ENCODE measurements around the gene GPX4.
A peak's percentile ranks its signal among the peaks of the same experiment; 100 is the strongest.
"Not testable (repeated sequence)": the region's sequence is repeated elsewhere in the genome, so short reads cannot be mapped to it uniquely, and the experiment has no call there.

GPX4 gene

DNA sequence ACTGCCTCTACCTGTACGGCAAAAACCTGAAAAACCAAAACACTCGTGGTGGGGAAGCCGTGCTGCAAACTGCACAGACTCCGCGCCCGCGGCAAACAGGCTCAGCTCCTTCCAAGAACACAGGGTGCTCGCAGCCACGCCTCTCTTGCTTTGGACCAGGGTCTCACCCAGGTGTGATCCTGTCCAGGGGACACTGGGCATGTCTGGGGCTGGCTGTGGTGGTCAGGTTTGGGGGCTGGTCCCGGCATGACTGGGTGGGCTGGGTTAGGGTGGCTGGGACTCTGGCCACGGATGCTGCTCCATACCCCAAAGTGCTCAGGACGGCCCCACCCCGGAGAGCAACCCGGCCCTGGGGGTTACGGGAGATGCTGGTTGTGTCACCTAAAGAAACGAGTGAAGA, 13.9 kb downstream of the GPX4 start:
- DNase-seq: no peak

DNA sequence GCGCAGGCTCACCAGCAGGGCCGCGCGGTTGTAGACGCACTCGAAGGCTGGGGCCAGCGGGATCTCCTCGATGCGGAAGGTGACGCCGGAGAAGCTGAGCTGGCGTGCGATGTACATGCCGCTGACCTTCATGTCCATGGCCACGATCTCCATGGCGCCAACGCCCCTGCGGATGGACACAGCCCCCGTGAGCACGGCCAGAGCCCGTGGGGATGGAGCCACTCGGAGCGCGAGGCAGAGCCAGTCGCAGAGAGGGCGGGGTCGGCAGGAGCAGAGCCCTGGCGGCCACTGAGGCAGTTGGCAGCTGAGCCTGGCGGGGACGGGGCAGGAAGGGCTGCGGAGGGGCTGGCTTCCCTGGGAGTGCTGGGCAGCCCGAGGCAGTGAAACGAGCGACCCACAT, 15.2 kb downstream of the GPX4 start:
- no peak for DNase-seq

DNA sequence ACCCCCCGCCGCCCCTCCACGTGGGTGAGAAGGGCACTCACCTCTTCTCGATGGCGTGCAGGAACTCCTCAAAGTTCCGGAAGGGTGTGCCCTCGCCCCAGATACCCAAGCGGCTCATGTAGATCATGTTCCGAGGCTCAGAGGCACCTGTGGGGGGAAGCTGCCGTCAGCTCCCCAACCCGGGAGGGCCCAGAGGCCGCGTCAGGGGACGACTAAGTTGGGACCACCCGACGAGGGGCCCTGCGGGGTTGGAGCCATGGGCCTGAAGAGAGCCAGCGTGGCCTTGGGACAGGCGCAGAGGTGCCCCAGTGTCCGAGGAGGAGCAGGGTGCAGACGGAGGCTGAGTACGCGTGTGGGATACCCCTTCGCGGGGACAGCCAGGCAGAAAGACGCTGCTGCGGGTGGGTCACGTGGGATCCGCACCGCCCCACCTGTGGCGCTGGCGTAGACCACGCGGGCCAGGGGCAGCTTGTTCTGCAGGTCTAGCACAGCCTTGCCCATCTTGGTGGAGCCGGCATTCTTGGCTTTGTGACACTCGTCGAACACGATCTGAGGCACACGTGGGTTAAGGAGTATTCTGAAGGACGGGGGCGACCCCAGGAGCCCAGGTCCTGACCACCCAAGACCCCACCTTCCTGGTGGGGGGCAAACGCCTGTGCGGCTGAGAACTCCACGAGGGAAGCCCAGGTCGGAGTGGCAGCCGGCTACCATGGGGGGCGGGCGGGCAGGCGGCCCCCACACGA, 15.9 kb downstream of the GPX4 start:
- DNase-seq: no peak

DNA sequence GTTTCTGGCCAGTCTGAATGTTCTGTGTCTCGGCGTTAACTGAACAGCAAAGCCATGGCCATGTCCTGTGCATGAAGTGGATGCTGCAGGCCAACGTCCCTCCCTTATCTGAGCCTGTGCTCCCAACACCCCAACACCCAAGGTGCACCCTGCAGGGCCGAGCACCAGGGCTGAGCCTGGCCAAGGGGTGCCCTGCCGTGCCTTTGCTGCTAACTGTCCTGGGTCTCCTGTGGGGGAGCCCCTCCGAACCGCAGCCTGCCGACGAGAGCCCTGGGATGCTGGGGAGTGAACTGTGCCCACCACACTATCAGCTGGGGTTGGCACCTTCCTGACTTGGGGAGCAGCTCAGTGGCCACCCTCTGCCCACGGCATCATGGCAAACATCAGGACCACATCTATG, 17.6 kb downstream of the GPX4 start:
- DNase-seq: no peak

DNA sequence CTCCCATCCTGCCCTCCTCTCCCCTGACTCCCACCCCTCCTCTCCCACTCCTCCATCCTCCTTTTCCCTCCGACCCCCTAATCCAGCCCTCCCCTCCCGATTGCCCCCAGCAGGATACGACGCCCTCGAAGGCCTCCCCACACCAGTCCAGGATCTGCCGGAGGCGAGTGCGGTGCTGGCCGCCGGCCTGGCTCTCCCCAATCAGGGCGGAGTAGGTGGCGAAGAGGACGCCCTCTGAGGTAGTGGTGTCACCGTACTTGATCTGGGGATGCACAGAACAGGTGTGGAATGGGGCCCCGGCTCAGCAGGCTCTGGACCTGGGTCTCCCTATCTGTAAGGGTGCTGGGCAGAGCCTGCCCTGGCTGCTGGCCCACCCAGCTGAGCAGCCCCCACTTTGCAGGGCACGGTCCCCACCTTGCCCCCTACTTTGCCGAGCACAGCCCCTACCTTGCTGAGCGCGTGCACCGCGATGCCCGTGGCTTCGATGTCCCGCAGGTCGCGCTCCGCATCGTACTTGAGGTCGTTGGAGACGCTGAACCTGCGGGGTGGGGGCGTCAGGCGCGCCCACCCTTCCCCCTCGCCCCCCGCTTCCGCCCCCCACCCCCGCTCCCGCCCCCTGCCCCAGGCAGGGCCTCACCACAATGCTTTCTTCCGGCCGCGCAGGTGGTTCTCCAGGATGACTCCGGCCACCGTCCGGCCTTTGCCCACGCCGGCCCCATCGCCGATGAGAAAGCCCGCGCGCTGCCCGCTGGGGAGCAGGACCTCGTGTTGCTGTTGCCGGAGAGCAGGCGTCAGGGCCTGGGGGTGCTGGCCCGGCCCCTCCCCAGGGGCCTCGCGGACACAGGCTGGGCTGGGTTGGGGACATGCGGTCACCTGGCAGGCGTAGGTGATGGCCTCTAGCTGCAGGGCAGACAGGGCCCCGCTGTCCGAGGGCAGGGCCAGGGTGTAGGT, 18.5 kb downstream of the GPX4 start:
- no peak for DNase-seq

DNA sequence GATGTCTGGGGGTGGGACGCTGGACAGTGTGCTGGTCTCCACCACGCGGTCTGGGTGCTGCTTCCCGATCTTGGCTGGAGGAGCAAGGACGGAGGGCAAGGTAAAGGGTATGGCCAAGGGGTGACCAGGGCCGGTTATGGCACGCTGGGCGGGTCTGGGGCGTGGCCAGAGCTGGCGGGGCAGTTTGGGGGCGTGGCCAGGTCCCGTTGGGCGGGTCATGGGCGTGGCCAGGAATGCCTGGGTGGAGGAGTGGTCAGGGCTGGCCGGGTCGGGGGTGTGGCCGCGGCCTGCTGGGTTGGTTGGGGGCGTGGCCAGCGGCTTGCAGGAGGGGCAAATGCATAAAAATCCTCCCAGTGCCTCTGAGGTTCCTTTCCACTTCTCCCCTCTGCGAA, 19.2 kb downstream of the GPX4 start:
- peak; percentile 16 for DNase-seq

DNA sequence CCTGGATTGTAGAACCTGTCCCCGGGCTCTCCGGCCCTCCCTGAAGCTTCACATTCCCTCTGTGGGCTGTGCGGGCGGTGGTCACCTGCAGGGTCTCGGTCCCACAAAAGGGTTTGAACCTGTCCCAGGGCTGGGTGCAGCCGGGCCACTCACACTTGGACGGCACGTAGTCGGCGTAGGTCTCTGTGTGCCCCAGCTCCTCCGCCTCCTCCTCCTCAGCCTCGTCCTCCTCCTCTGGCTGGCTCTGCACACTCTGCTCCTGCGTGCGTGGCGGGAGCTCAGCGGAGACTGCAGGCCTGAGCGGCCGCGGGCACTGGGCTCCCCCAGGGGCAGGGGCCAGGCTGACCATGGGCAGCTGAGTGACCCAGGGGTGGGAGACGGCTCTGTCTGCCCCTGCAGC, 19.6 kb downstream of the GPX4 start:
- DNase-seq: no peak

DNA sequence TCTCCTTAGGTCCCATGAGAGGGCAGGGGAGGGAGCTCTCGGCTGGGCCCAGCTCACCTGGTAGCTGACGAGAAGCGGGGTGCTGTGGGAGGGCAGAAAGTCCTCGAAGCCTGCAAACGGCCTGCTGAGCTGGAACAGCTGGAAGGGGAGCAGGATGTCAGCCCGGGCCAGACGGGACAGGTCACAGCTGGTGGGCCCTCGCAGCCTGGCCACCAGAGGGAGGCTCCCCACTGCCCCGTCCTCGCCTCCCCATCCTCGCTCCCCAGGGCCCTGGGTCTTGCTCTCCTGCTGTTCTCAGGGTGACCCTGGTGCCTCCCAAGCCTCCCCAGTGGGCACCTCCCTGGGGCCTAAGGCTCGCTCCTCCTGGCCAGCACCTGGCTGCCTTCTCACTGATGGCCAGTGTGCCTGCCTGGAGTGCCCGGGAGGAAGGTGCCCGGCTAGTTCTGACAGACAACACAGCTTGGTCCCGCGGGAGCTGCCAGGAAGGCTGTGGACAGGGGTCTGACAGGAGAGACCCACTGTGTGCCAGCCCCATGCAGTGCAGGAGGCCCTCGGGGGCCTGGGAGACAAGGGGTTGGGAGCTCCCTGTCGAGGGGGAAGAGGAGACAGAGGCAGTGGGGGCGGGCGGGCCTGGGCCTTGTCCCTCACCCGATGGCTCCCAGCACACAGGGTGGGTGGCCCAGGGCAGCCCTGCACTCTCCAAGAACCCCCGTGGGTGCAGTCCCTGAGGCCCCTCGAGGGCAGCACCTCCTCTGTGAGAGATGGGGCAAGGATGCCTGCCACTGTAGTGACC, 20.3 kb downstream of the GPX4 start:
- DNase-seq: no peak

DNA sequence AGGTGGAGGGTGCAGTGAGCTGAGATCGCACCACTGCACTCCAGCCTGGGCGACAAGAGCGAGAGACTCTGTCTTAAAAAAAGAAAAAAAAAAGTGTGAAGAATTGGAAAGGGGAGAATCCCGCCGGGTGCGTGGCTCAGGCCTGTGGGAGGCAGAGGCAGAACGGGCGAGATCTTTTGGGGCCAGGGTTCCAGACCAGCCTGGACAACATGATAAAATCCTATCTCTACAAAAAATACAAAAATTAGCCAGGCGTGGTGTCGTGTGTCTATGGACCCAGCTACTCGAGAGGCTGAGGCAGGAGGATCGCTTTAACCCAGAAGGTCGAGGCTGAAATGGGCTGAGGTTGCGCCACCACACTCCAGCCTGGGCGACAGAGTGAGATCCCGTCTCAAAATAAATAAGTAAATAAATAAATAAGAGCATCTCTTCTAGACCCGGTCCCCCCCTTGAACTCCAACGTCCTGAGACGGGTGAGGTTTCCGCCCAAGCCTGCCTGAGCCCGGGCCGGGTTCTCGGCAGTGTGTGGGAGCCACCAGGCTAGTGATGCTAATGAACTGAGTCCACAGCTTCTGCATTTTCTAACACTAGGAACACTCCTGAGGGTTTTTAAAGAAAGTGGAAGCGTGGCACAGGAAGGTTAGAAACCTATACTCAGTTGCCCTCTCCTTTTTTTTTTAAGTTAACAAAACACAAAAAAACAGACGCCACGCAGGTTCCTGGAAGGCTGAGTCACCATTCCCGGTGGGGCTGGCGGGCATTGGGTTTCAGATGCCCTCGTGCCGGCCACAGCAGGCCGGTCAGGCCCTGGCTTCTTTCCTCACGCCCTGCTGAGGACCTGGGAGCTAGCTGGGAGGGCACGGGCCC, 22.0 kb downstream of the GPX4 start:
- DNase-seq: no peak

DNA sequence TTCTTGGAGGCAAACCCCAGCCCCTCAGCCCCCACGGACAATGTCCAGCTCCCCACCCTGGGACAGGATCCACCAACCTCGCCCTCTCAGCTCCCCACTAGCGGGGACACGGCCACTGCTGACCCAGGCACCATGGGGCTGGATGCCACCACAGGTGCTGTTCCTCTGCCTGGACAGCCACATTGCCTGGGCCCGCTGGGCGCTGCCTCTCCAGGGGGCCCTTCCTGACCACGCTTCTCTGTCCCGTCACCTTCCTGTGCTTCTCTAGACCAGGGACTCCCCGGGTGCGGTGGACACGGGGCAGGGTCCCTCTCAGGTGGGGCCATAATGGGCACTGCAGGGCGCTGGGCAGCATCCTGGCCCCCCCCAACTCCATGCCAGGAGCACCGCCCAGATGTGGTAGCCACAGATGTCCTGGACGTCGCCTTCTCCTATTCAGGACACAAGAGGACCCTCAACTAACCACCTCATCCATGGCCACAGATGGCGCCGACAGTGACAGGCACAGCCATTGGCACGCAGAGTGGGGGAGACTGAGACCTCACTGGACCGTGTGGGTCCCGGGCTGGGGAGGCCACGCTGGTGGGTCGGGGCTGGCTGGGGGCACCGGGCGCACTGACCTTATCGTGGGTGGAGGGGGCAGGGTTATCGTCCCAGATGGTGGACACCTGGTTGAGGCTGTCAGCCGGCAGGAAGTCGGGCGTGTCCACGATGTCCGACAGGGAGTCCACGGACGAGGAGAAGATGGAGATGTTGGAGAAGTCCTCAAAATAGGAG, 23.4 kb downstream of the GPX4 start:
- no peak for DNase-seq

DNA sequence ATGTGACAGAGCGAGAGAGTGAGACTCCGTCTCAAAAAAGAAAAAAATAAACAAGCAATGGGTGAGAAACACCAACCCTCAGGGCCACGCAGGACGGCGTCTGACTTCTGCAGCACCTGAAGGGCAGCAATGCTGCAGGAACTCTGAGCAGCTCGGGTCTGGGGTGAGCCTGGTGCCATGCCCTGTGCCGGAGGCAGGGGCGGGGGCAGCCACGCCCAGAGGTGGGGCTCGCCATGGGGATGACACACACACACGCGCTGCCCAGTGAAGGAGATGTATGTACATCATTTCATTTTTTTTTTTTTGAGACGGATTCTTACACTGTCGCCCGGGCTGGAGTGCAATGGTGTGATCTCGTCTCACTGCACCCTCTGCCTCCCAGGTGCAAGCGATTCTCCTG, 24.3 kb downstream of the GPX4 start:
- no peak for DNase-seq

DNA sequence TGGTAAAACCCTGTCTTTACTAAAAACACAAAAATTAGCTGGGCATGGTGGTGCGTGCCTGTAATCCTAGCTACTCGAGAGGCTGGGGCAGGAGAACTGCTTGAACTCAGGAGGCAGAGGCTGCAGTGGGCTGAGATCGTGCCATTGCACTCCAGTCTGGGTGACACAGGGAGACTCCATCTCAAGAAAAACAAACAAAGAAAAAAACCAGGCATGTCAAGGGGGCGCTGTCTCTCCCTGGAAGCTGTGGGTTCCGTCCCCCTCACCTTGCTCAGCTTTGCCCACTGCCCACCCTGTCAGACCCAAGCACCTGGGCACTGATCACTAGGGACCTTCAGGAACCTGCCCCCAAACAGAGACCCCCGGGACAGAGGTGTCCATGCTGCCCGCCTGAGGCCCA, 25.3 kb downstream of the GPX4 start:
- not testable (repeated sequence) for DNase-seq

DNA sequence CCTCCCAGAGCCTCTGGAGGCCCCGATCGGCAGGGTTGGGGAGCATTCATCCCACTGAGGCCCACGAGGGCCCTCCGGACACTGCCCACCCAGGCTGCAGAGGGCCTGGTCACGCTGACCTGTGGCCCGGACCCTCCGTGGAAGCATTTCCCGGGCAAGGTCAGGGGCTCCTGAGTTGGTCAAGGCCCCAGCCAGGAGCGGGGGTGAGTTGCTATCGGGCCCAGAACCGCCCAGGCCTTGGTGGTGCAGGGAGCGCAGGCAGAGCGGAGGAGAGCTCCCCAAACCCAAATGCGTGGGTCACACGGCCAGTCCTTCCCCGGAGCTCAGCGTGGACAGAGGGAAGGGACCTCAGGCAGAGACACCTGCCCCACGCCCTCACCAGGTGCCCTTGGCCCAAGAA, 25.7 kb downstream of the GPX4 start:
- no peak for DNase-seq

DNA sequence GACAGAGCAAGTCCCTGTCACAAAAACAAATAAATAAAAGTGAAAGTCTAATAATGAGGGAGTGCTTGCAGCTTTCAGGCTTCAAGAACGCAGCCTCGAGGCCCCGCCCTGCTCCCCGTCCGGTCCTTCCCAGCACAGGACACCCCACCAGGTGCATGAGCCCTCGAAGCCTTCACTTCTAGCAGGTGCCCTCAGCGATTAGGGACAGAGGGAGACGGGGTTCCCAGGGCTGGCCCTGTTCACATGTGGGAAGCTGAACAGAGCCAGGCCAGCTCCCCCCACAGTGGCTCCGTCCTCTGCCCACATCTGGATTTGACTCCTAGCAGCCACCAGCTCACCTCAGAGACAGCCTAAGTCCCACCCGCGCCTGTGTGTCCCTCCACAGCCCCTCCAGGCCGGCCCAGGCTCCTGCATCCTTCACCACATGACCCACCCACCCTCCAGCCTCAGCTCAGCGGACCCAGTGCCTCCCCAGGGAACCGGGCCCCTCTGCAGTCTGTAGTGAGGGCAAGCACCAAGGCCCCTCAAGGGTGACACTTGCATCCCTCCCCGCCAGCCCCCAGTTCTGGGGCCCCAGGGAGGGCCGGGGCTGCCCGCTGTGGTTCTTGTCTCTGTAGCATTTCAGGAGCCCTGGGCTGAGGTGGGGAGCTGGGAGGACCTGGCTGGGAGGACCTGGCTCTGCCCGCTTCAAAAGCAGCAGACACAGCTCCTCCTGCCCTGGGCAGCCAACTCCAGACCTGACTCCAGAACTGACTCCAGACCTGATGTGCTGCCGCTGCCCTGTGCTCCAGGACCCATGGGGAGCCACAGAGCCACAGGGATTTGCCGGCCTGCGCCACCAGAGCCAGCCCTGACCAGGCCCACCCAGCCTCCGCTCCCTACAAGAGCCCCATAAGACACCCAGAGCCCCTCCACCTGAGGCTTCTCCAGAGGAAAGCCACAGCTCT, 27.2 kb downstream of the GPX4 start:
- DNase-seq: no peak

DNA sequence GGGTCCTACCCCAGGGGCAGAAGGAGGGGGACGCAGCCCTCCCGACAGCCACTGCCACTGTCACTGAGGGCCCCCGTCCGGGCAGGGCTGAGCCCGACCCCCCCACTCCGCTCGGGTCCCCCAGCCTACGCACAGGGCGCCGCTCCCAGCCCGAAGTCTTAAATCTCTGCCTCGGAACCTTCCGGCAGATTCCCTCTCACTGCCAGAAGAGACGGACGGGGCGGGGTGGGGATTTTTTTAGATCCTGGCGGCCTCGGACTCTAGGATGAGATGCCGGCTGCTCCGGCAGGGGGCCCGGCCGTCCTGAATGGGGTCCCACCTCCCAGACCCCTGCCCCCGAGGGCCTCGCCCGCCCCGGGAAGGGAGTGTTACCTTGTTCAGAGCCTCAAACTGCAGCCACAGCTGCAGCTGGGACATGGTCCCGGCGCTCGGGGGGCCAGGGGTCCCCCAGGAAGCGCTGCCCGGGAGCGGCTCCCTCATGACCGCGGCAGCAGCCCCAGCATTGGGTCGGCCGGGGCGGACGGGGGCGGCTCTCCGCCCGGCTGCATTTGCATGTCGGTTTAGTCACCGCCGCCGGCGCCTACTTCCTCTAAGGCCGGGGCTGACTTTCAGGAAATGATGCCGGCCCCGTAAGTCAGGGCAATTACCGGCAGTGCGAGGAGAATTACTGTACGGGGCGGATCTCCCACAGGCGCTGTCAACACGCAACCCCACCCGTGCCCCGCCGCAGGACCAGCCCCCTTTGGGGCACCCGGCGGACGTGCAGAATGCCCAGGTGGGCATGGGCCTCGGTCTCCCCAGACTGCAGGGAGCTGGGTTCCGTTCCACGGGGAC, 28.1 kb downstream of the GPX4 start:
- DNase-seq: no peak

DNA sequence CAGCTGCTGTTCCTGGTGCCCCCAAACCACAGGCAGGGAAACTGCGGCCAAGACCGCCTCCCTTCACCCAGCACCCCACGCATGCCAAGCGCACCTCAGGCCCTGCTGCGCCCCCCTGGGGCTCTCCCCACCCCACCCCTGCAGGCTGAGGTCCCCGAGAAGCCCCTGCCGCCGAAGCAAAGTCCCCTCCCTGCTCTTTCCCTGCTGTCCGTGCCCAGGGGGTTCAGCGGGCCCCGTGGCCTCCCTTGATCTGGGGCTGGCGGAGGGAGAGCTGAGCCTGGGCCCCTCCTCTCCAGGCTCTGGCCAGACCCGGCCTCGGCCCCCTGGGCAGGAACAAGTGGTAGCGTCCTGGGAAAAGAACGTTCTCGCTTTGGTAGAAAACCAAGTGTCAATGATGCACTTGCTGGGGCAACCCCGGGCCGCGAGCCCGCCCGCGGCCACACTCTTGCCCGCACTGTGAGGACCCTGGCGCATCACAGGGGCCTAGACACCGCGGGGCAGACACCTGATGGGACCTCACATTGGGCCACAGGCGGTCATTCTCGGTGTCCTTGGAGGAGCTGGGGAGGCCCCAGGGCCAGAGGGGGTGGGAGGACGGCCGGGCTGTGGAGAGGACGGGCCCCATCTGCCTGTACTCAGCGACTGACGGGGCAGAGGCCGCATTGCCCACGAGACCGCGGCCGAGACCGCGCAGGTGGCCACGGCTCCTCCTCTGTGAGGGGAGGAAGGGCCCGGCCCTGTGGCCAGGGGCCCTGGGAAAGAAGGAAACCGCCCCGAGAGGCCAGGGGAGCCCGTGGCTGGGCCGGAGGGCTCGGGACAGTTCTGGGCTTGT, 29.0 kb downstream of the GPX4 start:
- no peak for DNase-seq

DNA sequence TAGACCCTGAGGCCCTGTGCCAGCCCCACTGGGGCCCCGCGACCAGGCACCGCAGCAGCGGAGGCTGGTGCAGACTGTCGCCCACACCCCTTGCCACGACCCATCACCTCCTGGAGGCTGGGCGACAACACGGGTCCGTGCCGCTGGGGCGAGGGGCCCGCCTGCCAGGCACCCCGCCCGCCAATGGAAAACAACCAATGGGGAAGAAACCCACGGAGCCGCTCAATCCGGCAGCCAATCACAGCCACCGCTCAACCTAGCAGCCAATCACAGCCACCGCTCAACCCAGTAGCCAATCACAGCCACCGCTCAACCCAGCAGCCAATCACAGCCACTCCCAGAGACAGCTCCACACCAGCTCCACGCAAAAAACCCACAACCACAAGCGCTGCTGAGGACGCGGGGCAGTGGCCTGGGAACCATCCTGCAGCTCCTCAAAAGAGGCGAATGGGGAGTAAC, 29.7 kb downstream of the GPX4 start:
- DNase-seq: no peak

DNA sequence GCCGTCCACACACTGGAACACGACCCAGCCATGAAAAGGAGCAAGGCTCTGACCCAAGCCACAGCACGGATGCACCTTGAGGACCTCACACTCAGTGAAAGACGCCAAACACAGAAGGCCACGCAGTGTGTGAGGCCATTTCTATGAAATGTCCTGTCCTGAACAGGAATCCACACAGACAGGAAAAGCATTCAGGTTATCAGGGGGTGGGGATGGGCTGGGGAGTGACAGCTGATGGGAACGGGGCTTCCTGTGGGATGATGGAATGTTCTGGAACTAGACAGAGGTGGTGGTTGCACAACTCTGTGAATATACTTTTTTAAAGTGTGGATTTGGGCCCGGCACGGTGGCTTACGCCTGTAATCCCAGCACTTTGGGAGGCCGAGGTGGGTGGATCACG, 30.6 kb downstream of the GPX4 start:
- DNase-seq: no peak

Data from NCI-H345 (cell line).